Measurements from ENCODE around the gene CD180.

- TF ChIP-seq, protein P1, sequence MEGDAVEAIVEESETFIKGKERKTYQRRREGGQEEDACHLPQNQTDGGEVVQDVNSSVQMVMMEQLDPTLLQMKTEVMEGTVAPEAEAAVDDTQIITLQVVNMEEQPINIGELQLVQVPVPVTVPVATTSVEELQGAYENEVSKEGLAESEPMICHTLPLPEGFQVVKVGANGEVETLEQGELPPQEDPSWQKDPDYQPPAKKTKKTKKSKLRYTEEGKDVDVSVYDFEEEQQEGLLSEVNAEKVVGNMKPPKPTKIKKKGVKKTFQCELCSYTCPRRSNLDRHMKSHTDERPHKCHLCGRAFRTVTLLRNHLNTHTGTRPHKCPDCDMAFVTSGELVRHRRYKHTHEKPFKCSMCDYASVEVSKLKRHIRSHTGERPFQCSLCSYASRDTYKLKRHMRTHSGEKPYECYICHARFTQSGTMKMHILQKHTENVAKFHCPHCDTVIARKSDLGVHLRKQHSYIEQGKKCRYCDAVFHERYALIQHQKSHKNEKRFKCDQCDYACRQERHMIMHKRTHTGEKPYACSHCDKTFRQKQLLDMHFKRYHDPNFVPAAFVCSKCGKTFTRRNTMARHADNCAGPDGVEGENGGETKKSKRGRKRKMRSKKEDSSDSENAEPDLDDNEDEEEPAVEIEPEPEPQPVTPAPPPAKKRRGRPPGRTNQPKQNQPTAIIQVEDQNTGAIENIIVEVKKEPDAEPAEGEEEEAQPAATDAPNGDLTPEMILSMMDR (IDR thresholded peaks at IDR 0.05; ENCODE audit: low read depth, low read length, poor library complexity, severe bottlenecking): no peak
- no peak for TF ChIP-seq EZH2phosphoT487 (IDR thresholded peaks at IDR 0.05; ENCODE audit: borderline replicate concordance, low read length)
Observed at GRCh38 chr5:67192719-67193438, 3.7 kb downstream of the CD180 start.

Measured in DOHH2 (cell line).